BJ (cell line): ENCODE results near the gene MKKS. TPM values are rescaled to one million over a fixed set of nuclear protein-coding genes. Genes with fewer than 3 reads are reported as not detected.

Source experiments
- CTCF ChIA-PET: fragments of 350-600 bp; formaldehyde crosslinking; extraction: SDS; loops from one replicate; lab custom pipeline; 2021; ENCODE audit warnings: antibody characterized with exemption, inconsistent platforms; lab: Yijun Ruan, JAX
- POLR2A ChIA-PET: fragments of 300-600 bp; sonication (Branson Sonifier 250); formaldehyde crosslinking; extraction: SDS; loops from one replicate; lab custom pipeline; 2021; ENCODE audit warnings: antibody characterized with exemption; lab: Charles Lee
- DNase-seq: peaks from one replicate; pipeline ENCODE4 v3.0.0-alpha.2; 2011; ENCODE audit warnings: low read depth
- H3K27me3 ChIP-seq: 2 replicates; pipeline ENCODE4 v1.6.0; 2011; ENCODE audit warnings: low read length; ENCODE audit not compliant: control insufficient read depth, insufficient read depth
- H3K36me3 ChIP-seq: 2 replicates; pipeline ENCODE4 v1.5.1; 2011; ENCODE audit warnings: low read length; ENCODE audit not compliant: control insufficient read depth, insufficient read depth
- H3K4me3 ChIP-seq: 2 replicates; pipeline ENCODE4 v1.5.1; 2011; ENCODE audit warnings: low read depth, mild to moderate bottlenecking, control low read depth, low read length
- polyA plus RNA-seq: library from polyadenylated mRNA; depleted of rRNA; stranded (reverse); fragments of >200 nt; gene quantifications from 2 replicates; pipeline ENCODE4 v1.2.3, GENCODE V29; 2011; rRNA removed
- TF ChIP-seq, protein P1 (sequence below): IDR thresholded peaks from 2 replicates; pipeline ENCODE4 v1.5.1; 2011; ENCODE audit warnings: low read depth, mild to moderate bottlenecking, control low read depth, inconsistent platforms, low read length, moderate library complexity; ENCODE audit not compliant: insufficient read depth

MKKS gene
- polyA plus RNA-seq, 1 experiment = 8.0 TPM

DNA sequence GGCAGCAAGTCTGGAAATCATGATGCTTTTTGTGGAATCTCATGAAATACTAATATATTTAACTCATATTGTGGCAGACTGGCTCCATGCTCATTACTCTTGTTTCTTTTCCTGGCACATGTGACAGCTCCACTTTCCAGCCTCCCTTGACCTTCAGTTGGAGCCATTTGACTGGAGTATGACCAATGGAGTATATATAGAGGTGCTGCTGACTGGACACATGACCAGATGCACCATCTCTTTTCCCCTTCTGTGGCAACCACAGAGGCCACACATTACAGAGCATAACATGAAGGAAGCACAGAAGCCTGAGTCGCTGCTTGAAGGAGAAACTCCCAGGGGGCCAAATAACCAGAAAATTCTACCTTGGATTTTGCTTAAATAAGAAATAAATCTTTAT is 77.4 kb downstream of the MKKS start:
- TF ChIP-seq, protein P1, sequence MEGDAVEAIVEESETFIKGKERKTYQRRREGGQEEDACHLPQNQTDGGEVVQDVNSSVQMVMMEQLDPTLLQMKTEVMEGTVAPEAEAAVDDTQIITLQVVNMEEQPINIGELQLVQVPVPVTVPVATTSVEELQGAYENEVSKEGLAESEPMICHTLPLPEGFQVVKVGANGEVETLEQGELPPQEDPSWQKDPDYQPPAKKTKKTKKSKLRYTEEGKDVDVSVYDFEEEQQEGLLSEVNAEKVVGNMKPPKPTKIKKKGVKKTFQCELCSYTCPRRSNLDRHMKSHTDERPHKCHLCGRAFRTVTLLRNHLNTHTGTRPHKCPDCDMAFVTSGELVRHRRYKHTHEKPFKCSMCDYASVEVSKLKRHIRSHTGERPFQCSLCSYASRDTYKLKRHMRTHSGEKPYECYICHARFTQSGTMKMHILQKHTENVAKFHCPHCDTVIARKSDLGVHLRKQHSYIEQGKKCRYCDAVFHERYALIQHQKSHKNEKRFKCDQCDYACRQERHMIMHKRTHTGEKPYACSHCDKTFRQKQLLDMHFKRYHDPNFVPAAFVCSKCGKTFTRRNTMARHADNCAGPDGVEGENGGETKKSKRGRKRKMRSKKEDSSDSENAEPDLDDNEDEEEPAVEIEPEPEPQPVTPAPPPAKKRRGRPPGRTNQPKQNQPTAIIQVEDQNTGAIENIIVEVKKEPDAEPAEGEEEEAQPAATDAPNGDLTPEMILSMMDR = no peak
- H3K4me3 ChIP-seq = no peak overlapping the region
- POLR2A ChIA-PET = no interaction called here
- CTCF ChIA-PET = no interaction called here
- no peak for DNase-seq
- no peaks in the 10 kb centered on the region for H3K36me3 ChIP-seq
- no peaks in the 10 kb centered on the region for H3K27me3 ChIP-seq

DNA sequence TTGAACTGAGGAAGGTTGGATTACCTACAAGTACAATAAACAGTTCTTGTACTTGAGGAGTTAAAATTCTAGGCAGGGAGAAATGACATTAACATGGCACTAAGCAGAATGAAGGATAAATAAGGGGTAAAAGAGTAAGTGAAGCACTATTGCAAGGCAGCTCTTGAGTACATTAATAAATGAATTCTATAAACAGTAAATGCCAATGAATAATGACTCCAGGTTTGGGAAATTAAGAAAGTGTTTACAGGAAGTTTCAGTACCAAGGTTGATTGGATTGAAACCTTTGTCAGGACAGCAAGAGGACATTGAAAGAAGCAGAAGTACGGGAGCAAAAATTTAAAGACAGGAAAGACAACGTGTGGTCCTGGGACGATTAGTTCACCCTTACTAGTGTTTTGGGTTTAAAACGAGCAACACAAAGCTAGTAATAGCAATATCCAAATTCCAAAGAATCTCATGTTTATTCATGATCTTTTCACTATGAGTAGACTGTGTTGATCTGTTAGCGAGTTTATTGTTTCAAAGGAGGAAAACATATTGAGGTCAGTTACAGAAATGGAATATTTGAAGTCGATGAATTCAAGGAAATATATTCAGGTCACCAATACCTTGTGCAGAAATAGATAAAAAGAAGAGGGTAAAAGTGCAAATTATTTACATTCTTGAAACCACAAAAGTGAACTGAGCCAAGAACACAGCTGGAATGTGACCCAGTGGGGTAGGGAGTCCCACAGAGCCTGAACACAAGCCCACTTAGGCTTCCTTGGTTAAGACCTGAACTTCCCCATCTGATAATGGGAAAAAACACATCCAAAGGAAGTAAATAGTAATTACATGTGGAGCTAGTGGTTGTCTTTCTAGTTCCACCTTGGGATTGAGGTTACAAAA is 80.8 kb downstream of the MKKS start:
- no peak overlapping the region for H3K4me3 ChIP-seq
- H3K36me3 ChIP-seq = no peaks in the 10 kb centered on the region
- H3K27me3 ChIP-seq = no peaks in the 10 kb centered on the region
- ChIA-PET POLR2A (no interaction called here), CTCF (interaction anchor here (0.9 to 3.1 kb wide), 5 partner anchors 20 to 375 kb away, joined by 3 to 10 read pairs (median 3); no protein-coding TSS in a partner anchor)
- no peak for DNase-seq
- TF ChIP-seq, protein P1 = no peak

Other genes starting within 250 kb of the MKKS start
- 0.56 and 1.3 TPM in 2 replicates for gene SNAP25, start 215.4 kb downstream of the MKKS start, polyA plus RNA-seq
- 1.6 and 2.3 TPM in 2 replicates for gene SLX4IP, start 1.1 kb upstream of the MKKS start, polyA plus RNA-seq
- gene JAG1, start 239.8 kb upstream of the MKKS start, polyA plus RNA-seq = 10.6 and 19.9 TPM in 2 replicates